A673 (cell line): Measurements from ENCODE around the gene TBC1D2B. TPM values are rescaled to one million over a fixed set of nuclear protein-coding genes. Genes with fewer than 3 reads are reported as not detected.
"Not testable (repeated sequence)": the region's sequence is repeated elsewhere in the genome, so short reads cannot be mapped to it uniquely, and the experiment has no call there.

Source experiments
- BruUV-seq: library from RNA; stranded (reverse); fragments of 400-500 nt; replicated peaks from 2 replicates; lab custom pipeline; 2021; lab: Mats Ljungman, UMichigan
- CTCF ChIA-PET: fragments of 300-600 bp; sonication (Branson Sonifier 250); formaldehyde crosslinking; loops from one replicate; lab custom pipeline; 2022; ENCODE audit warnings: antibody characterized with exemption; lab: Charles Lee
- POLR2A ChIA-PET: fragments of 300-600 bp; sonication (Branson Sonifier 250); formaldehyde crosslinking; loops from one replicate; lab custom pipeline; 2022; ENCODE audit warnings: antibody characterized with exemption; ENCODE audit not compliant: low non-redundant PET; lab: Charles Lee
- DNase-seq: peaks from one replicate; pipeline ENCODE4 v3.0.0-alpha.2; 2015; ENCODE audit warnings: low spot score
- H3K27ac ChIP-seq: fragments of 200-600 bp; sonication (generic); 2 replicates; pipeline ENCODE4 v1.5.1; 2016; ENCODE audit warnings: mixed run types, low read depth, mild to moderate bottlenecking, mixed read lengths, antibody characterized with exemption, low read length; ENCODE audit not compliant: poor library complexity, severe bottlenecking
- H3K27me3 ChIP-seq: fragments of 200-600 bp; sonication (generic); replicated peaks from 2 replicates; pipeline ENCODE4 v1.6.1; 2017; ENCODE audit warnings: mixed run types, low read depth, mild to moderate bottlenecking, mixed read lengths, antibody characterized with exemption, low read length; ENCODE audit not compliant: insufficient read depth, poor library complexity
- H3K36me3 ChIP-seq: fragments of 200-600 bp; sonication (generic); 2 replicates; pipeline ENCODE4 v1.6.1; 2016; ENCODE audit warnings: mixed run types, mild to moderate bottlenecking, mixed read lengths, antibody characterized with exemption, low read length; ENCODE audit not compliant: insufficient read depth, poor library complexity, severe bottlenecking
- H3K4me1 ChIP-seq: fragments of 200-600 bp; sonication (generic); 2 replicates; pipeline ENCODE4 v1.6.1; 2017; ENCODE audit warnings: mixed run types, mild to moderate bottlenecking, mixed read lengths, antibody characterized with exemption, low read length; ENCODE audit not compliant: insufficient read depth, poor library complexity, severe bottlenecking
- H3K4me3 ChIP-seq: fragments of 200-600 bp; sonication (generic); 2 replicates; pipeline ENCODE4 v1.5.1; 2016; ENCODE audit warnings: low read depth, mixed run types, mild to moderate bottlenecking, mixed read lengths, low read length; ENCODE audit not compliant: poor library complexity, severe bottlenecking
- H3K9me3 ChIP-seq: fragments of 200-600 bp; sonication (generic); 2 replicates; pipeline ENCODE4 v1.6.1; 2016; ENCODE audit warnings: mixed run types, low read depth, mild to moderate bottlenecking, mixed read lengths, antibody characterized with exemption, low read length; ENCODE audit not compliant: poor library complexity, severe bottlenecking
- EZH2 ChIP-seq: fragments of 200-600 bp; sonication (generic); IDR thresholded peaks from 2 replicates; pipeline ENCODE4 v1.6.1; 2017; ENCODE audit warnings: borderline replicate concordance, low read depth, mild to moderate bottlenecking, mixed read lengths, antibody characterized with exemption, low read length; ENCODE audit not compliant: poor library complexity, severe bottlenecking
- intact Hi-C: fragments of 100-400 bp; cut with micrococcal nuclease; formaldehyde crosslinking; loops from one replicate; pipeline ENCODE4 v1.10.0; 2022; ENCODE audit not compliant: unreplicated experiment
- total RNA-seq: library from RNA; stranded (reverse); gene quantifications from 2 replicates; pipeline ENCODE4 v1.2.3, GENCODE V29; 2021
- TF ChIP-seq, protein P1 (sequence below): fragments of 300-800, 200-600 bp; sonication (generic); conservative IDR thresholded peaks from 2 replicates; pipeline ENCODE4 v1.5.1; 2017; ENCODE audit warnings: low read depth, mild to moderate bottlenecking, antibody characterized with exemption, low read length, moderate library complexity, mixed read lengths

The TBC1D2B gene
- total RNA-seq, 1 experiment from 2014 or later: 26.0 TPM

DNA sequence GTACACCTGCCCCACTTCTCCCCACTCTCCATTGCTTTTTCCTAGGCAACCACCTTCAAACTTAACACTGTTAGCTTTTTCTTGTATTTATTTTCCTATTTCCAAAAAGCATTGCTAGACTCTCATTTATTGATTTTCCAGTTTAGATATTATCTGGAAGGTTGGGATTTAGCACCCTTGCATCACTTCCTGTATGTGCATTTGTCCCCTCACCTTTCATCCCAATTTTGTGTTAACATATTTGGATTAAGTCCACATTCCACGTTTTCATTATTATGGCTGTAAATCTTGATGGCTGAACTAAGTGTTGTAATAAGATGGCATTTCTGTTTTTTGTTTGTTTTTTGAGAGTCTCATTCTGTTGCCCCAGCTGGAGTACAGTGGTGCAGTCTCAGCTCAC lies 109.7 kb downstream of the TBC1D2B start:
- intact Hi-C loops: loop anchor here (1.0 kb wide), 1 partner anchor 141 kb away; no protein-coding TSS in a partner anchor
- no peak for DNase-seq
- H3K27me3 ChIP-seq: no peaks in the 10 kb centered on the region
- ChIA-PET POLR2A (no interaction called here), CTCF (interaction anchor here (0.6 to 2.4 kb wide), 3 partner anchors 140 to 894 kb away, joined by 3 to 19 read pairs (median 4); no protein-coding TSS in a partner anchor)
- no peaks in the 10 kb centered on the region for H3K9me3 ChIP-seq
- no TSS peak for BruUV-seq
- no peak for TF ChIP-seq EZH2
- TF ChIP-seq, protein P1, sequence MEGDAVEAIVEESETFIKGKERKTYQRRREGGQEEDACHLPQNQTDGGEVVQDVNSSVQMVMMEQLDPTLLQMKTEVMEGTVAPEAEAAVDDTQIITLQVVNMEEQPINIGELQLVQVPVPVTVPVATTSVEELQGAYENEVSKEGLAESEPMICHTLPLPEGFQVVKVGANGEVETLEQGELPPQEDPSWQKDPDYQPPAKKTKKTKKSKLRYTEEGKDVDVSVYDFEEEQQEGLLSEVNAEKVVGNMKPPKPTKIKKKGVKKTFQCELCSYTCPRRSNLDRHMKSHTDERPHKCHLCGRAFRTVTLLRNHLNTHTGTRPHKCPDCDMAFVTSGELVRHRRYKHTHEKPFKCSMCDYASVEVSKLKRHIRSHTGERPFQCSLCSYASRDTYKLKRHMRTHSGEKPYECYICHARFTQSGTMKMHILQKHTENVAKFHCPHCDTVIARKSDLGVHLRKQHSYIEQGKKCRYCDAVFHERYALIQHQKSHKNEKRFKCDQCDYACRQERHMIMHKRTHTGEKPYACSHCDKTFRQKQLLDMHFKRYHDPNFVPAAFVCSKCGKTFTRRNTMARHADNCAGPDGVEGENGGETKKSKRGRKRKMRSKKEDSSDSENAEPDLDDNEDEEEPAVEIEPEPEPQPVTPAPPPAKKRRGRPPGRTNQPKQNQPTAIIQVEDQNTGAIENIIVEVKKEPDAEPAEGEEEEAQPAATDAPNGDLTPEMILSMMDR: no peak
- no peak overlapping the region for H3K4me3 ChIP-seq
- H3K27ac ChIP-seq: no peak overlapping the region
- peaks cover 2% of the 10 kb centered on the region for H3K4me1 ChIP-seq
- no peaks in the 10 kb centered on the region for H3K36me3 ChIP-seq

DNA sequence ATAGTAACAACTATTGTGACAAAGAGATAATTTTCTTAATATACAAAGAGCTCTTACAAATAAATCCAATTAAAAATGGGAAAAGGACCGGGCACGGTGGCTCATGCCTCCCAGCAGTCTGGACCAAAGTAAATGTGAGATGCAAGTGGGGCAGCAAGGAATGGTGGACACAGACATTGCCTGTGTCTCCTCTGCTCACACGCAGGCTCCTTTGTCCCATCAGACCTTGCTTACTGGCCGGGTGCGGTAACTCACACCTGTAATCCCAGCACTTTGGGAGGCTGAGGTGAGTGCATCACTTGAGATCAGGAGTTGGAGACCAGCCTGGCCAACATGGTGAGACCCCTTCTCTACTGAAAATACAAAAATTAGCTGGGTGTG lies 110.3 kb downstream of the TBC1D2B start:
- DNase-seq, H3K27ac ChIP-seq, H3K27me3 ChIP-seq, BruUV-seq, H3K9me3 ChIP-seq, H3K36me3 ChIP-seq, H3K4me3 ChIP-seq, H3K4me1 ChIP-seq, POLR2A ChIA-PET: not testable (repeated sequence)
- CTCF ChIA-PET: interaction anchor here (0.6 to 2.4 kb wide), 3 partner anchors 141 to 894 kb away, joined by 4 to 19 read pairs (median 5); no protein-coding TSS in a partner anchor
- intact Hi-C loops: loop anchor here (1.0 kb wide), 1 partner anchor 141 kb away; no protein-coding TSS in a partner anchor

DNA sequence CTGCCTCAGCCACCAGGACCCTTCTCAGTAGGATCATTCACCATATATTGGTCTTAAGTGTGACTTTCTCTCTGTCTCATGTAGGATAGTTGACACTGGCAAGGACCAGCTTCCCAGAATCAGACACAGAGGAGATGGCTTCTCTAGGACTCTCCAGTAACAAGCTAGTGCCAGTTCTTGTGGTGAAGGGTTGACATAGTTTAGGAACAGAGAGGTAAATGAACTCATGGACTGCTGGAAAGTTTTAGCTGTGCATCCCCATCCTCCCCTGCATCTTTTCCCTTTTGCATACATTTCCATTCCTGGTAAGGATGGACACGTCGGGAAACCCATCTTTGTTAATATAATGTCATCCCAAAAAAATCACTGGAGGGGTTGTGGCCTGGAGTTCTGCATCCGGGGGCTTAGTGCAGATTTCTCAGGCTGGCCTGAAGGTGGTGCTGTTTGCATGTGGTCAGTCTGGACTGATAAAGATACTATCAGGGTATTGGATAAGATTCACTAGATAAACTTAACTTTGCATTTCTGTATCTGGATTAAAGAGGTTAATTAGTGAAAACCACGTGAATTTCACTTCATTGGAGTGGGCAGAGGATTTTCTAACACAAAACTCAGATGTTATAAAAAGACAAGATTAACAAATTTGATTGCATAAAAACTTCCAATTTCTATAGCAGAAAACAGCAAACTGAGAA lies 110.8 kb downstream of the TBC1D2B start:
- DNase-seq: peak; percentile 56
- H3K27me3 ChIP-seq: no peaks in the 10 kb centered on the region
- TF ChIP-seq, protein P1: peak; percentile 96
- no peak for TF ChIP-seq EZH2
- H3K4me1 ChIP-seq: peaks cover 2% of the 10 kb centered on the region
- no peaks in the 10 kb centered on the region for H3K9me3 ChIP-seq
- H3K27ac ChIP-seq: no peak overlapping the region
- CTCF ChIA-PET: interaction anchor here (0.6 to 2.4 kb wide), 2 partner anchors 142 to 164 kb away, joined by 5 to 19 read pairs; no protein-coding TSS in a partner anchor
- intact Hi-C loops: loop anchor here (1.0 kb wide), 1 partner anchor 142 kb away; no protein-coding TSS in a partner anchor
- H3K36me3 ChIP-seq: no peaks in the 10 kb centered on the region
- BruUV-seq: no TSS peak
- no peak overlapping the region for H3K4me3 ChIP-seq
- POLR2A ChIA-PET: no interaction called here
